ENCODE measurements around the gene MRPS9.

GRCh38 chr2:105143467-105144151, 105.7 kb downstream of the MRPS9 start:
- TF ChIP-seq CTCF (IDR thresholded peaks at IDR 0.05) (no peak), POLR2A (IDR thresholded peaks at IDR 0.05) (no peak)
